GM18498 (cell line): Measurements from ENCODE around the gene NEAT1.
"Not testable (repeated sequence)": the region's sequence is repeated elsewhere in the genome, so short reads cannot be mapped to it uniquely, and the experiment has no call there.

Experiments used
- ATAC-seq: cut with Tn5 transposase; IDR thresholded peaks from one replicate; pipeline ENCODE4 v1.9.1; 2021; ENCODE audit warnings: mild to moderate bottlenecking, moderate library complexity; ENCODE audit not compliant: unreplicated experiment

Gene NEAT1

GRCh38 chr11:65448418-65449105, 26.0 kb downstream of the NEAT1 start:
- ATAC-seq = no peak

- ATAC-seq = not testable (repeated sequence)
These were observed 28.7 kb downstream of the NEAT1 start for GRCh38 chr11:65451301-65451700.

GRCh38 chr11:65452259-65452658, 29.7 kb downstream of the NEAT1 start:
- not testable (repeated sequence) for ATAC-seq

GRCh38 chr11:65452806-65453490, 30.4 kb downstream of the NEAT1 start:
- ATAC-seq = no peak

GRCh38 chr11:65454311-65454695, 31.7 kb downstream of the NEAT1 start:
- ATAC-seq = no peak

- peak; percentile 95 for ATAC-seq
These were observed 32.3 kb downstream of the NEAT1 start for GRCh38 chr11:65454696-65455456.

- no peak for ATAC-seq
These were observed 33.8 kb downstream of the NEAT1 start for GRCh38 chr11:65456418-65456817.

GRCh38 chr11:65459552-65459951, 37.0 kb downstream of the NEAT1 start:
- no peak for ATAC-seq

GRCh38 chr11:65465471-65465870, 42.9 kb downstream of the NEAT1 start:
- not testable (repeated sequence) for ATAC-seq

- ATAC-seq = not testable (repeated sequence)
These were observed 44.7 kb downstream of the NEAT1 start for GRCh38 chr11:65467306-65467705.

- ATAC-seq = no peak
These were observed 46.3 kb downstream of the NEAT1 start for GRCh38 chr11:65468874-65469333.

GRCh38 chr11:65470433-65471049, 47.9 kb downstream of the NEAT1 start:
- no peak for ATAC-seq

GRCh38 chr11:65471447-65471891, 48.9 kb downstream of the NEAT1 start:
- ATAC-seq = no peak

- ATAC-seq = not testable (repeated sequence)
These were observed 50.1 kb downstream of the NEAT1 start for GRCh38 chr11:65472588-65473277.

- no peak for ATAC-seq
These were observed 50.8 kb downstream of the NEAT1 start for GRCh38 chr11:65473278-65473860.

GRCh38 chr11:65474864-65475263, 52.3 kb downstream of the NEAT1 start:
- no peak for ATAC-seq

GRCh38 chr11:65476632-65477148, 54.1 kb downstream of the NEAT1 start:
- no peak for ATAC-seq

- peak; percentile 85 for ATAC-seq
These were observed 54.8 kb downstream of the NEAT1 start for GRCh38 chr11:65477149-65477965.
